NCI-H345 treated with DMSO at 0.1 percent for 48 hours (cell line): ENCODE data around the gene VOPP1.
"Not testable (repeated sequence)": the region's sequence is repeated elsewhere in the genome, so short reads cannot be mapped to it uniquely, and the experiment has no call there.

Experiments used
- DNase-seq: peaks from one replicate; lab custom pipeline; 2025; ENCODE audit not compliant: unreplicated experiment; lab: John Stamatoyannopoulos, UW

Gene VOPP1

GRCh38 chr7:55572378-55573233, at the start of gene VOPP1:
Gene VOPP1 (minus strand): TSS chr7:55572502. CDS start chr7:55572324, 178 bp downstream.
- peak; percentile 80 for DNase-seq

- DNase-seq = no peak
Observed at GRCh38 chr7:55618913-55619312, 46.6 kb upstream of the VOPP1 start.

GRCh38 chr7:55614365-55615064, 42.2 kb upstream of the VOPP1 start:
- not testable (repeated sequence) for DNase-seq

- not testable (repeated sequence) for DNase-seq
Observed at GRCh38 chr7:55609726-55610125, 37.4 kb upstream of the VOPP1 start.

- not testable (repeated sequence) for DNase-seq
Observed at GRCh38 chr7:55605661-55606060, 33.4 kb upstream of the VOPP1 start.

- DNase-seq = not testable (repeated sequence)
Observed at GRCh38 chr7:55597944-55598499, 25.7 kb upstream of the VOPP1 start.

GRCh38 chr7:55597214-55597739, 25.0 kb upstream of the VOPP1 start:
- DNase-seq = not testable (repeated sequence)

- no peak for DNase-seq
Observed at GRCh38 chr7:55595511-55595910, 23.2 kb upstream of the VOPP1 start.

GRCh38 chr7:55594870-55595269, 22.6 kb upstream of the VOPP1 start:
- DNase-seq = no peak

GRCh38 chr7:55594414-55594813, 22.1 kb upstream of the VOPP1 start:
- no peak for DNase-seq

- peak; percentile 12 for DNase-seq
Observed at GRCh38 chr7:55593515-55594318, 21.4 kb upstream of the VOPP1 start.

- DNase-seq = no peak
Observed at GRCh38 chr7:55593172-55593514, 20.8 kb upstream of the VOPP1 start.

- DNase-seq = no peak
Observed at GRCh38 chr7:55592492-55592891, 20.2 kb upstream of the VOPP1 start.

GRCh38 chr7:55591282-55591931, 19.1 kb upstream of the VOPP1 start:
- no peak for DNase-seq

GRCh38 chr7:55590517-55591281, 18.4 kb upstream of the VOPP1 start:
- DNase-seq = no peak

GRCh38 chr7:55589905-55590304, 17.6 kb upstream of the VOPP1 start:
- DNase-seq = no peak

- no peak for DNase-seq
Observed at GRCh38 chr7:55588976-55589604, 16.8 kb upstream of the VOPP1 start.

- no peak for DNase-seq
Observed at GRCh38 chr7:55588379-55588699, 16.0 kb upstream of the VOPP1 start.

GRCh38 chr7:55587687-55588378, 15.5 kb upstream of the VOPP1 start:
- no peak for DNase-seq
